K562 (cell line): ENCODE results near the gene GPS2. TPM values are rescaled to one million over a fixed set of nuclear protein-coding genes. Genes with fewer than 3 reads are reported as not detected.

ENCODE experiments used
- CCNT2 ChIP-seq: IDR thresholded peaks from 2 replicates; pipeline ENCODE4 v1.6.1; 2011; ENCODE audit warnings: borderline replicate concordance, low read depth, mild to moderate bottlenecking, moderate library complexity, mixed read lengths, low read length; ENCODE audit not compliant: insufficient read length; ENCODE audit errors: extremely low read depth
- CHD2 ChIP-seq: IDR thresholded peaks from 2 replicates; pipeline ENCODE4 v1.6.1; 2011; ENCODE audit warnings: low read depth, low read length
- CUX1 ChIP-seq: fragments of 200-800 bp; sonication (Bioruptor generic); IDR thresholded peaks from 2 replicates; pipeline ENCODE4 v1.6.1; 2016; ENCODE audit warnings: missing genetic modification characterization, missing compliant biosample characterization
- ELF1 ChIP-seq: fragments of 200-800 bp; sonication (Bioruptor generic); IDR thresholded peaks from 2 replicates; pipeline ENCODE4 v1.6.1; 2016; ENCODE audit warnings: missing genetic modification characterization, missing compliant biosample characterization
- MTA1 ChIP-seq: fragments of 450-650 bp; IDR thresholded peaks from 2 replicates; pipeline ENCODE4 v1.6.1; 2017; ENCODE audit warnings: borderline replicate concordance
- NEUROD1 ChIP-seq: fragments of 150-350 bp; IDR thresholded peaks from 2 replicates; pipeline ENCODE4 v1.6.1; 2014; ENCODE audit warnings: borderline replicate concordance, low read length, low read depth; ENCODE audit not compliant: partially characterized antibody
- RBFOX2 ChIP-seq: fragments of 200-400 bp; formaldehyde crosslinking; IDR thresholded peaks from 2 replicates; pipeline ENCODE4 v1.6.1; 2017; ENCODE audit warnings: low read depth, mild to moderate bottlenecking, low read length, moderate library complexity
- SRSF3 ChIP-seq: fragments of 200-400 bp; formaldehyde crosslinking; IDR thresholded peaks from 2 replicates; pipeline ENCODE4 v1.6.1; 2016; ENCODE audit warnings: mild to moderate bottlenecking, low read length, moderate library complexity; ENCODE audit not compliant: insufficient read depth
- TARDBP ChIP-seq: fragments of 450-650 bp; IDR thresholded peaks from 2 replicates; pipeline ENCODE4 v1.6.1; 2016
- USF2 ChIP-seq: sonication (generic); formaldehyde crosslinking; IDR thresholded peaks from 2 replicates; pipeline ENCODE4 v1.5.0; 2020; ENCODE audit warnings: missing genetic modification reagents
- YY1 ChIP-seq, 3 experiments: IDR thresholded peaks; 2 replicates each; pipeline ENCODE4 v1.6.1; 2011; ENCODE audit warnings: low read length in 2 of 3, mild to moderate bottlenecking in 2 of 3, moderate library complexity in 2 of 3, borderline replicate concordance in 1 of 3, control low read depth in 1 of 3, low read depth in 1 of 3; ENCODE audit not compliant: insufficient read depth in 3 of 3, insufficient replicate concordance in 2 of 3, control insufficient read depth in 1 of 3, insufficient read length in 1 of 3; ENCODE audit errors: extremely low read depth in 1 of 3
- ZBTB1 ChIP-seq: sonication (generic); formaldehyde crosslinking; IDR thresholded peaks from 2 replicates; pipeline ENCODE4 v1.8.1; 2023; ENCODE audit warnings: missing genetic modification reagents, low read depth, mild to moderate bottlenecking, borderline replicate concordance
- ZNF431 ChIP-seq: sonication (generic); formaldehyde crosslinking; IDR thresholded peaks from 2 replicates; pipeline ENCODE4 v1.8.0; 2022; ENCODE audit warnings: mild to moderate bottlenecking, missing genetic modification reagents
- ZNF511 ChIP-seq: sonication (generic); formaldehyde crosslinking; IDR thresholded peaks from 2 replicates; pipeline ENCODE4 v1.8.0; 2022; ENCODE audit warnings: mild to moderate bottlenecking, missing genetic modification reagents
- polyA plus RNA-seq, 8 experiments: library from polyadenylated mRNA; depleted of rRNA in 4 of 8; stranded (reverse) in 5 of 8; unstranded in 3 of 8; fragments of >200 nt; fragmentation: Nextera tagmentation in 2 of 8; fragmentation: Illumina TruSeq in 1 of 8; extraction: Ambion mirVana in 2 of 8; extraction: Trizol in 1 of 8; gene quantifications; 2 replicates each; pipeline versions ENCODE4 v1.2.1 to v1.2.3, GENCODE V29; 2011 to 2014; ENCODE audit warnings: inconsistent platforms in 1 of 8, missing spikeins in 1 of 8
- total RNA-seq, 7 experiments: library from RNA; depleted of rRNA in 6 of 7; stranded (reverse); fragments of >200 nt in 6 of 7; fragmentation: Illumina TruSeq in 2 of 7; extraction: Trizol in 2 of 7; gene quantifications; 2 replicates each; pipeline versions ENCODE4 v1.2.1 to v1.2.3, GENCODE V29; 2011 to 2021; ENCODE audit warnings: low replicate concordance in 1 of 7
- TF ChIP-seq, protein P1 (sequence below): fragments of 250-450 bp; sonication (Bioruptor Pico); IDR thresholded peaks from 2 replicates; pipeline ENCODE4 v1.4.0; 2020; ENCODE audit warnings: mild to moderate bottlenecking

GPS2 gene
- total and polyA plus RNA-seq, 9 of the 15 experiments (the other 6 are each of a cell fraction or from before 2014, with no cell fraction given) = 18.3 to 75.7 (median 37.0) TPM

- no peak for TF ChIP-seq CUX1 (CRISPR knock-in tag)
- TF ChIP-seq ZNF431 (CRISPR knock-in tag) = no peak
- peak in 2 of 3 experiments; percentile 28 to 30 for TF ChIP-seq YY1 (IDR thresholded peaks at IDR 0.05; ENCODE audit: borderline replicate concordance in 1 of 3, control insufficient read depth in 1 of 3, extremely low read depth in 1 of 3, insufficient read depth in 3 of 3, insufficient read length in 1 of 3, insufficient replicate concordance in 2 of 3, low read depth in 1 of 3, low read length in 2 of 3)
- peak; percentile 38 for TF ChIP-seq NEUROD1
- no peak for TF ChIP-seq CHD2
- no peak for TF ChIP-seq MTA1
- no peak for TF ChIP-seq ZBTB1 (CRISPR knock-in tag)
- TF ChIP-seq SRSF3 = no peak
- TF ChIP-seq ELF1 (tag) = peak; percentile 59; the same call in 1 of the 2 replicates
- TF ChIP-seq USF2 (CRISPR knock-in tag) = no peak
- TF ChIP-seq TARDBP = no peak
- no peak for TF ChIP-seq ZNF511 (CRISPR knock-in tag)
- TF ChIP-seq RBFOX2 = peak; percentile 67
- peak; percentile 19 for TF ChIP-seq CCNT2
- TF ChIP-seq, protein P1, sequence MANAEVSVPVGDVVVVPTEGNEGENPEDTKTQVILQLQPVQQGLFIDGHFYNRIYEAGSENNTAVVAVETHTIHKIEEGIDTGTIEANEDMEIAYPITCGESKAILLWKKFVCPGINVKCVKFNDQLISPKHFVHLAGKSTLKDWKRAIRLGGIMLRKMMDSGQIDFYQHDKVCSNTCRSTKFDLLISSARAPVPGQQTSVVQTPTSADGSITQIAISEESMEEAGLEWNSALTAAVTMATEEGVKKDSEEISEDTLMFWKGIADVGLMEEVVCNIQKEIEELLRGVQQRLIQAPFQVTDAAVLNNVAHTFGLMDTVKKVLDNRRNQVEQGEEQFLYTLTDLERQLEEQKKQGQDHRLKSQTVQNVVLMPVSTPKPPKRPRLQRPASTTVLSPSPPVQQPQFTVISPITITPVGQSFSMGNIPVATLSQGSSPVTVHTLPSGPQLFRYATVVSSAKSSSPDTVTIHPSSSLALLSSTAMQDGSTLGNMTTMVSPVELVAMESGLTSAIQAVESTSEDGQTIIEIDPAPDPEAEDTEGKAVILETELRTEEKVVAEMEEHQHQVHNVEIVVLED (CRISPR knock-in tag) = no peak
These were observed 36.7 kb upstream of the GPS2 start, which contains the start of gene KCTD11 (continued) for GRCh38 chr17:7351665-7352502.
